Bladder microvascular endothelial cell (primary cell): ENCODE data around the gene SSBP3. TPM values are rescaled to one million over a fixed set of nuclear protein-coding genes. Genes with fewer than 3 reads are reported as not detected.

ENCODE experiments used
- total RNA-seq: library from RNA; depleted of rRNA; stranded (reverse); fragments of >200 nt; gene quantifications from 2 replicates; pipeline ENCODE4 v1.2.3, GENCODE V29; 2014

SSBP3 gene
- 7.2 and 7.4 TPM in 2 replicates for total RNA-seq

GRCh38 chr1:54406339-54407153 lies at the start of gene SSBP3:
Gene SSBP3, minus strand, starts transcription at chr1:54406394.

GRCh38 chr1:54199765-54200518 lies 206.3 kb downstream of the SSBP3 start, which contains the start of the genes CYB5RL and MRPL37:
Gene CYB5RL, minus strand, starts transcription at chr1:54200030. Its CDS starts 4,414 bp downstream, at chr1:54195616.
Gene MRPL37, plus strand, starts transcription at chr1:54200167. Its CDS starts 77 bp downstream, at chr1:54200244.

Other genes with a start within 250 kb of the SSBP3 start
- 2.3 and 5.6 TPM in 2 replicates for gene CYB5RL, start 206.4 kb downstream of the SSBP3 start, total RNA-seq
- gene MRPL37, start 206.2 kb downstream of the SSBP3 start, total RNA-seq, result 27.6 and 36.6 TPM in 2 replicates
- 1.0 and 1.1 TPM in 2 replicates for gene ACOT11, start 141.8 kb upstream of the SSBP3 start, total RNA-seq
- gene FAM151A, start 217.1 kb upstream of the SSBP3 start, total RNA-seq, result not detected in 2 replicates
- under 0.01 TPM in 1 of 2 replicates, not detected in the other for gene MROH7, start 235.4 kb upstream of the SSBP3 start, total RNA-seq